HFFc6 (cell line): ENCODE measurements around the gene SYNGR3. TPM values are rescaled to one million over a fixed set of nuclear protein-coding genes. Genes with fewer than 3 reads are reported as not detected.

Experiments
- DNase-seq: peaks from one replicate; pipeline ENCODE4 v3.0.0-alpha.2; 2018
- H3K27ac Mint-ChIP-seq: 2 replicates; pipeline ENCODE4 v1.8.0; 2020; ENCODE audit warnings: mild to moderate bottlenecking, mixed read lengths
- H3K27me3 Mint-ChIP-seq: 2 replicates; pipeline ENCODE4 v1.8.0; 2021; ENCODE audit warnings: mild to moderate bottlenecking, moderate library complexity, mixed read lengths; ENCODE audit not compliant: insufficient read depth
- H3K36me3 Mint-ChIP-seq: 2 replicates; pipeline ENCODE4 v1.8.0; 2021; ENCODE audit warnings: low read depth, mixed read lengths
- H3K4me1 Mint-ChIP-seq: 2 replicates; pipeline ENCODE4 v1.8.0; 2020; ENCODE audit warnings: low read depth, mixed read lengths
- H3K4me3 Mint-ChIP-seq: 2 replicates; pipeline ENCODE4 v1.8.0; 2020; ENCODE audit warnings: mild to moderate bottlenecking, moderate library complexity, mixed read lengths
- H3K9me3 Mint-ChIP-seq: 2 replicates; pipeline ENCODE4 v1.8.0; 2020; ENCODE audit warnings: mild to moderate bottlenecking, mixed read lengths
- CTCF ChIP-seq: fragments of 200-600 bp; sonication (generic); IDR thresholded peaks from 2 replicates; pipeline ENCODE4 v1.5.0; 2021; ENCODE audit warnings: antibody characterized with exemption, mild to moderate bottlenecking
- total RNA-seq, 6 experiments: library from RNA; stranded (reverse); fragmentation: NEBNext Ultra II Directional; extraction: Animal tissue kit (Norgen Biotek cat#: 25700); gene quantifications; 2 replicates in 1 of 6; 3 replicates in 5 of 6; pipeline ENCODE4 v1.2.3, GENCODE V29; 2021

The SYNGR3 gene
- total RNA-seq, 6 experiments from 2014 or later, result 0.96 to 1.4 (median 1.2) TPM

GRCh38 chr16:2042171-2042985 is 52.6 kb downstream of the SYNGR3 start:
- Mint-ChIP-seq H3K36me3 (no peaks in the 10 kb centered on the region), H3K4me3 (no peak overlapping the region), H3K27me3 (peaks cover 5% of the 10 kb centered on the region), H3K27ac (no peak overlapping the region), H3K9me3 (no peaks in the 10 kb centered on the region), H3K4me1 (peaks cover 37% of the 10 kb centered on the region)
- TF ChIP-seq CTCF, result no peak
- no peak for DNase-seq

- Mint-ChIP-seq H3K4me1 (peaks cover 30% of the 10 kb centered on the region), H3K27ac (no peak overlapping the region), H3K36me3 (no peaks in the 10 kb centered on the region), H3K27me3 (peaks cover 3% of the 10 kb centered on the region), H3K4me3 (no peak overlapping the region), H3K9me3 (no peaks in the 10 kb centered on the region)
- TF ChIP-seq CTCF, result no peak
- no peak for DNase-seq
These were observed 53.4 kb downstream of the SYNGR3 start for GRCh38 chr16:2042986-2043666.

Other genes starting within 250 kb of the SYNGR3 start
- gene NME3, start 218.4 kb upstream of the SYNGR3 start, total RNA-seq, result 10 to 100 TPM; 28.2 to 61.0 (median 31.3) TPM
- 10 to 100 TPM; 11.4 to 16.1 (median 12.3) TPM for gene EME2, start 217.2 kb upstream of the SYNGR3 start, total RNA-seq
- gene MRPS34, start 216.8 kb upstream of the SYNGR3 start, total RNA-seq, result 100 to 1,000 TPM; 122 to 161 (median 132) TPM
- 10 to 100 TPM; 12.3 to 15.8 (median 13.9) TPM for gene SPSB3, start 207.4 kb upstream of the SYNGR3 start, total RNA-seq
- 10 to 100 TPM; 41.5 to 53.8 (median 43.5) TPM for gene NUBP2, start 207.0 kb upstream of the SYNGR3 start, total RNA-seq
- not detected for gene IGFALS, start 196.3 kb upstream of the SYNGR3 start, total RNA-seq
- 10 to 100 TPM; 34.2 to 55.3 (median 38.7) TPM for gene HAGH, start 163.1 kb upstream of the SYNGR3 start, total RNA-seq
- 10 to 100 TPM; 29.4 to 40.7 (median 31.2) TPM for gene FAHD1, start 162.8 kb upstream of the SYNGR3 start, total RNA-seq
- not detected for gene MEIOB, start 117.8 kb upstream of the SYNGR3 start, total RNA-seq
- gene HS3ST6, start 71.6 kb upstream of the SYNGR3 start, total RNA-seq, result not detected
- 10 to 100 TPM; 21.0 to 27.4 (median 22.7) TPM for gene MSRB1, start 46.8 kb upstream of the SYNGR3 start, total RNA-seq
- gene RPL3L, start 35.3 kb upstream of the SYNGR3 start, total RNA-seq, result not detected
- 100 to 1,000 TPM; 146 to 190 (median 173) TPM for gene NDUFB10, start 30.4 kb upstream of the SYNGR3 start, total RNA-seq
- 1,000 to 10,000 TPM; 2,281 to 2,831 (median 2,477) TPM for gene RPS2, start 25.1 kb upstream of the SYNGR3 start, total RNA-seq
- not detected for gene RNF151, start 23.1 kb upstream of the SYNGR3 start, total RNA-seq
- gene TBL3, start 17.9 kb upstream of the SYNGR3 start, total RNA-seq, result 10 to 100 TPM; 42.4 to 47.3 (median 44.1) TPM
- gene NOXO1, start 8.5 kb upstream of the SYNGR3 start, total RNA-seq, result under 1 TPM in 3 of 6 experiments, not detected in 3; 0.28 to 0.46 (median 0.45) TPM
- 10 to 100 TPM; 28.8 to 45.5 (median 40.2) TPM for gene GFER, start 5.8 kb upstream of the SYNGR3 start, total RNA-seq
- 10 to 100 TPM; 37.1 to 48.1 (median 40.7) TPM for gene ZNF598, start 19.9 kb downstream of the SYNGR3 start, total RNA-seq
- 1 to 10 TPM in 4 of 6 experiments, under 1 TPM in 2; 0.57 to 2.1 (median 1.4) TPM for gene NPW, start 29.8 kb downstream of the SYNGR3 start, total RNA-seq
- 100 to 1,000 TPM; 140 to 177 (median 152) TPM for gene NHERF2, start 36.9 kb downstream of the SYNGR3 start, total RNA-seq
- gene NTHL1, start 57.9 kb downstream of the SYNGR3 start, total RNA-seq, result 10 to 100 TPM; 23.7 to 31.5 (median 26.4) TPM
- 10 to 100 TPM; 72.0 to 88.3 (median 83.2) TPM for gene TSC2, start 58.0 kb downstream of the SYNGR3 start, total RNA-seq
- 100 to 1,000 TPM in 1 of 6 experiments, 10 to 100 TPM in 5; 77.9 to 118 (median 82.5) TPM for gene PKD1, start 145.9 kb downstream of the SYNGR3 start, total RNA-seq
- gene RAB26, start 158.7 kb downstream of the SYNGR3 start, total RNA-seq, result 1 to 10 TPM in 1 of 6 experiments, under 1 TPM in 5; 0.31 to 1.2 (median 0.65) TPM
- 10 to 100 TPM; 81.4 to 88.3 (median 85.3) TPM for gene TRAF7, start 165.8 kb downstream of the SYNGR3 start, total RNA-seq
- gene CASKIN1, start 206.6 kb downstream of the SYNGR3 start, total RNA-seq, result under 1 TPM; 0.06 to 0.56 (median 0.11) TPM
- gene MLST8, start 215.5 kb downstream of the SYNGR3 start, total RNA-seq, result 10 to 100 TPM; 32.7 to 39.4 (median 37.5) TPM
- 1 to 10 TPM; 1.1 to 2.6 (median 1.8) TPM for gene BRICD5, start 220.9 kb downstream of the SYNGR3 start, total RNA-seq
- gene PGP, start 224.9 kb downstream of the SYNGR3 start, total RNA-seq, result 10 to 100 TPM; 12.8 to 17.8 (median 15.1) TPM
- gene E4F1, start 233.6 kb downstream of the SYNGR3 start, total RNA-seq, result 10 to 100 TPM; 15.8 to 19.8 (median 16.7) TPM
- 1 to 10 TPM in 4 of 6 experiments, under 1 TPM in 2; 0.82 to 1.5 (median 1.1) TPM for gene DNASE1L2, start 246.5 kb downstream of the SYNGR3 start, total RNA-seq